Endodermal cell (in vitro differentiated cells): ENCODE data around the gene CCDC69. TPM values are rescaled to one million over a fixed set of nuclear protein-coding genes. Genes with fewer than 3 reads are reported as not detected.
A peak's percentile ranks its signal among the peaks of the same experiment; 100 is the strongest.
"Not testable (repeated sequence)": the region's sequence is repeated elsewhere in the genome, so short reads cannot be mapped to it uniquely, and the experiment has no call there.

Source experiments
- DNase-seq: peaks from one replicate; pipeline ENCODE4 v3.0.0-alpha.2; 2017
- H3K27ac ChIP-seq: 2 replicates; pipeline ENCODE4 v1.5.1; 2013; ENCODE audit warnings: mild to moderate bottlenecking, low read depth, low read length, moderate library complexity
- H3K27me3 ChIP-seq: 2 replicates; pipeline ENCODE4 v1.6.1; 2013; ENCODE audit warnings: mild to moderate bottlenecking, low read length, moderate library complexity; ENCODE audit not compliant: insufficient read depth, control insufficient read depth, poor library complexity, severe bottlenecking
- H3K36me3 ChIP-seq: 2 replicates; pipeline ENCODE4 v1.7.0; 2013; ENCODE audit warnings: mild to moderate bottlenecking, low read length, moderate library complexity; ENCODE audit not compliant: control insufficient read depth, insufficient read depth
- H3K4me1 ChIP-seq: one replicate; pipeline ENCODE4 v1.7.0; 2013; ENCODE audit warnings: low read length; ENCODE audit not compliant: control insufficient read depth, insufficient read depth
- H3K4me3 ChIP-seq: 2 replicates; pipeline ENCODE4 v1.5.1; 2013; ENCODE audit warnings: mild to moderate bottlenecking, low read length, moderate library complexity
- H3K9ac ChIP-seq: 2 replicates; pipeline ENCODE4 v1.6.1; 2013; ENCODE audit warnings: mild to moderate bottlenecking, low read length, moderate library complexity; ENCODE audit not compliant: poor library complexity, severe bottlenecking; ENCODE audit errors: extremely low read depth
- H3K9me3 ChIP-seq: 2 replicates; pipeline ENCODE4 v1.6.1; 2013; ENCODE audit warnings: mild to moderate bottlenecking, low read length, moderate library complexity; ENCODE audit not compliant: control insufficient read depth
- H3K27ac Mint-ChIP-seq: 2 replicates; pipeline ENCODE4 v1.8.0; 2020; ENCODE audit warnings: mixed read lengths
- H3K27me3 Mint-ChIP-seq: 2 replicates; pipeline ENCODE4 v1.8.0; 2021; ENCODE audit warnings: mild to moderate bottlenecking, mixed read lengths; ENCODE audit not compliant: insufficient read depth
- H3K36me3 Mint-ChIP-seq: 2 replicates; pipeline ENCODE4 v1.8.0; 2020; ENCODE audit warnings: low read depth, mixed read lengths
- H3K4me1 Mint-ChIP-seq: 2 replicates; pipeline ENCODE4 v1.8.0; 2020; ENCODE audit warnings: mixed read lengths
- H3K4me3 Mint-ChIP-seq: 2 replicates; pipeline ENCODE4 v1.8.0; 2020; ENCODE audit warnings: mild to moderate bottlenecking, moderate library complexity, mixed read lengths
- H3K9me3 Mint-ChIP-seq: 2 replicates; pipeline ENCODE4 v1.8.0; 2020; ENCODE audit warnings: mild to moderate bottlenecking, mixed read lengths
- CTCF ChIP-seq: fragments of 200-600 bp; sonication (generic); conservative IDR thresholded peaks from 2 replicates; pipeline ENCODE4 v1.5.0; 2021; ENCODE audit warnings: antibody characterized with exemption, mild to moderate bottlenecking
- WGBS, 2 experiments: methylation state at CpG; one replicate each; pipeline versions ENCODE4 v1.1.5 to v1.1.7; 2013; ENCODE audit warnings: missing lambda C conversion rate in 2 of 2, mixed read lengths in 1 of 2; ENCODE audit not compliant: insufficient coverage in 1 of 2, insufficient read length in 1 of 2; 5-methylcytosine and 5-hydroxymethylcytosine counted together
- total RNA-seq, 2 donors: library from RNA; stranded (reverse); fragmentation: NEBNext Ultra II Directional in 1 of 2; extraction: Animal tissue kit (Norgen Biotek cat#: 25700) in 1 of 2; gene quantifications; 2 replicates in 1 of 2; 3 replicates in 1 of 2; pipeline ENCODE4 v1.2.1, GENCODE V29; 2021

CCDC69 gene
- total RNA-seq, 2 donors from 2014 or later, result 4.4 to 6.4 TPM

DNA sequence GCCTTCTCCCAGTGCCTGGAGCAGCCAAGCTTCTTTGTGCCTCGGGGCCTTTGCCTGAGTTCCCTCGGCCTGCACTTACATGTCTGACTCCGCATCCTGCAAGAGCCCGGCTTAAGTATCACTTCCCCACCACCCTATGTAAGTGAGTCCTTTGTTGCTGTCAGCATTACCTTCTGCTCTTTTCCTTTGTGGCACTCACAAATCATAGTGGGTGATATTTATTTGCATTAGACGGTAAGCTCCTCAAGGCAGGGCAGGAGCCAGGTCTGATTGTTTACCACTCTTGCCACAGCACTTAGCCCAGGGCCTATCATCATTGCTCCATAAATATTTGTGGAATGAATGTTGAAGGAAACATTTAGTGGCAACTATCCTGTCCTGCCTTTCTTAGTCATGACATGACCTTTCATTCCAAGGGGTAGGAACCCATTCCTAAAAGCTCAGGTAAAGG is 33.9 kb upstream of the CCDC69 start:
- Histone ChIP-seq H3K9ac (no peak overlapping the region), H3K27me3 (no peaks in the 10 kb centered on the region), H3K4me1 (no peaks in the 10 kb centered on the region), H3K36me3 (peaks cover 17% of the 10 kb centered on the region), H3K9me3 (no peaks in the 10 kb centered on the region), H3K4me3 (no peak overlapping the region), H3K27ac (no peak overlapping the region)
- peaks cover 14% of the 10 kb centered on the region for H3K36me3 Mint-ChIP-seq
- H3K4me3 Mint-ChIP-seq, result no peak overlapping the region
- H3K27me3 Mint-ChIP-seq, result no peaks in the 10 kb centered on the region
- no peak for DNase-seq
- H3K27ac Mint-ChIP-seq, result peak overlapping the region; percentile 52
- 93% methylated on average over 5 of the region's 5 CpGs; no CpG with 5 or more reads in 1 of the 2 experiments for WGBS, 2 experiments
- no peak for TF ChIP-seq CTCF
- H3K4me1 Mint-ChIP-seq, result peaks cover 41% of the 10 kb centered on the region
- H3K9me3 Mint-ChIP-seq, result no peaks in the 10 kb centered on the region

DNA sequence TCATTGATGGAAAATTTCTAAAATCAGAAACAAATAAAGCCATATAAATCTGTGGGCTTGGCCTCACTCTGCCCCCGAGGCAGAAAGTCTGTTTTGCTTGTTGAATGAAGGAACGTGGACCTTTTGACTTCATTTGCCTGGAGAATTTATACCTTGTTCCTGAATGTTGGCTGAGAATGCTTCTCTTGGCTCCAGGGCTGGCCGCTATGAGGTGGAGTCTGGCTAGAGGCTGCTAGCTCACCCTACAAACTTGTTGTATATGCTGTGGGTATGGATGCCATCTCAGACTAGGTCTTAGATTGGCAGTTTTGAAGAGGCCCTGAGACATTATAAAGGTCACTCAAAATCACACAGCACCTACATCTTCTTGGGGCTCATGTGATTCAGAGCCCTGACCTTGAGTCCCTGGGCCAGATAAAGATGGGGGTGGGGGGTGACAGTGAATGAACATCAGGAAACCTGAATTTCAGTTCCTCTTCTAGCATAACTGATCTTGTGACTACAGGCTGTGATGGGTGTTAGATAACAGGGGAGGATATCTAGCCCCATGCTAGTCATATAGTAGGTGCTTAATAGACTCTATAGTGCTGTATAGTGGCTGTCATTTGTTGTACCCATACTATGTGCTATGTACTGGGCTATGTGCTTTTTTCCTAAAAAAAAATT is 31.9 kb upstream of the CCDC69 start:
- no peak for DNase-seq
- Mint-ChIP-seq H3K36me3 (peaks cover 9% of the 10 kb centered on the region), H3K4me1 (peaks cover 43% of the 10 kb centered on the region), H3K9me3 (no peaks in the 10 kb centered on the region), H3K27me3 (no peaks in the 10 kb centered on the region), H3K27ac (no peak overlapping the region), H3K4me3 (no peak overlapping the region)
- H3K27me3 ChIP-seq, result no peaks in the 10 kb centered on the region
- H3K4me3 ChIP-seq, result no peak overlapping the region
- H3K4me1 ChIP-seq, result no peaks in the 10 kb centered on the region
- H3K9me3 ChIP-seq, result no peaks in the 10 kb centered on the region
- H3K36me3 ChIP-seq, result peaks cover 9% of the 10 kb centered on the region
- no peak for TF ChIP-seq CTCF
- no peak overlapping the region for H3K27ac ChIP-seq
- no peak overlapping the region for H3K9ac ChIP-seq
- WGBS, 2 experiments, result 91% methylated on average over 3 of the region's 3 CpGs; no CpG with 5 or more reads in 1 of the 2 experiments

DNA sequence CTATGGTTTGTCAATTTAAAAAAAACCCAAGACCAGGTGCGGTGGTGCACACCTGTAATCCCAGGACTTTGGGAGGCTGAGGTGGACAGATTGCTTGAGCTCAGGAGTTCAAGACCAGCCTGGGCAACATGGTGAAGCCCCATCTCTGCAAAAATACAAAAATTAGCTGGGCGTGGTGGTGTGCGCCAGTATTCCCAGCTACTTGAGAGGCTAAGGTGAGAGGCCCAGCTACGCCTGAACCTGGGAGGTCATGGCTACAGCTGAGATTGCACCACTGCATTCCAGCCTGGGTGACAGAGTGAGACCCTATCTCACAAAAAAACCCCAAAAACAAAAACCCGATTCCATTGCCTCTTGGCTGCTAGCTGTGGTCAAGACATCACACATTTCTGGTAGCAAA is 31.1 kb upstream of the CCDC69 start:
- H3K36me3 ChIP-seq, H3K27ac ChIP-seq, H3K4me3 Mint-ChIP-seq, H3K9me3 Mint-ChIP-seq, H3K9me3 ChIP-seq, H3K36me3 Mint-ChIP-seq, H3K27me3 ChIP-seq, H3K27me3 Mint-ChIP-seq, DNase-seq, H3K9ac ChIP-seq, H3K27ac Mint-ChIP-seq, H3K4me1 ChIP-seq: not testable (repeated sequence)
- peak overlapping the region; percentile 98 for H3K4me3 ChIP-seq
- peaks cover 49% of the 10 kb centered on the region for H3K4me1 Mint-ChIP-seq
- 91 to 96% methylated on average over 5 of the region's 5 CpGs for WGBS, 2 experiments
